Retinal pigment epithelial cell (primary cell): Measurements from ENCODE around the gene C1orf35.
"Not testable (repeated sequence)": the region's sequence is repeated elsewhere in the genome, so short reads cannot be mapped to it uniquely, and the experiment has no call there.

Experiments
- DNase-seq: peaks from one replicate; pipeline ENCODE4 v3.0.0-alpha.2; 2010; ENCODE audit warnings: low read depth
- H3K4me3 ChIP-seq: 2 replicates; pipeline ENCODE4 v1.5.1; 2011; ENCODE audit warnings: mild to moderate bottlenecking, low read length, control low read depth, moderate library complexity
- CTCF ChIP-seq: conservative IDR thresholded peaks from 2 replicates; pipeline ENCODE4 v1.5.1; 2011; ENCODE audit warnings: low read depth, low read length, control low read depth, inconsistent platforms

Gene C1orf35

GRCh38 chr1:228117335-228117734, 14.2 kb upstream of the C1orf35 start:
- H3K4me3 ChIP-seq = no peak overlapping the region
- DNase-seq = no peak
- TF ChIP-seq CTCF = no peak

GRCh38 chr1:228114827-228115226, 11.7 kb upstream of the C1orf35 start:
- no peak overlapping the region for H3K4me3 ChIP-seq
- no peak for DNase-seq
- TF ChIP-seq CTCF = no peak

- DNase-seq = no peak
- no peak overlapping the region for H3K4me3 ChIP-seq
- TF ChIP-seq CTCF = no peak
These were observed 9.5 kb upstream of the C1orf35 start for GRCh38 chr1:228112617-228113016.

DNA sequence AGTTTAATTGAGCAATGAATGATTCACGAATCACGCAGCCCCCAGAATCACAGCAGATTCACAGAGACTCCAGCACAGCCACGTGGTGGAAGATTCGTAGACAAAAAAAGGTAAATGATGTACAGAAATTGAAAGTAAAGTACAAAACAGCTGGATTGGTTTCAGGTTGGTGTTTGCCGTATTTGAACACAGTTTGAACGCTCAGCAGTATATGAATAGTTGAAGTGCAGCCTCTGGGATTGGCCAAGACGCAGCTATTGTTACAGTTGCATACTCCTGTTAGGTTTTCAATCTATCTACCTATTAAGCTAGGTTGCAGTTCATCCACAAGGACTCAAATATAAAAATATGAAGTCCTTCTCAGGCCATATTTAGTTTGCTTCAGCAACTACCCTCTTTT, 9.0 kb upstream of the C1orf35 start:
- DNase-seq = no peak
- TF ChIP-seq CTCF = no peak
- H3K4me3 ChIP-seq = no peak overlapping the region

GRCh38 chr1:228111315-228111714, 8.2 kb upstream of the C1orf35 start:
- not testable (repeated sequence) for H3K4me3 ChIP-seq, DNase-seq

DNA sequence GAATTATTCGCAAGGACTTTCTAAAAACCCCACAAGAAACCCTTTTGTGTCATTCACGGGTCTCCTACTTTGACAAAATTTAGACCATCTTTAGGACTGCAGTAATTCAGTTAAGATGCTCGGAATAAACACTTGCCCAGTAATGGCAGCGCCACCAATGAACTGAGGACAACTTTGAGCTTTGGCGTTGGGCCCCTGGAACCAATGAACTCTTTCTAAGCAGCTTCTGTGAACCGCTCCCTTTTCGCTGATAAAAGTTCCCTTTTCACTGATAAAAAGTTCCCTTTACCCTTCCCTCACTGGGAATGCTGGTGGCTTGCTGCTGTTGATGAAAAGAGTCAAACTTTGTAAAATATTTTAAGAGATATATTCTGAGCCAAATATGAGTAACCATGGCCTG, 7.4 kb upstream of the C1orf35 start:
- H3K4me3 ChIP-seq = no peak overlapping the region
- no peak for DNase-seq
- no peak for TF ChIP-seq CTCF

DNA sequence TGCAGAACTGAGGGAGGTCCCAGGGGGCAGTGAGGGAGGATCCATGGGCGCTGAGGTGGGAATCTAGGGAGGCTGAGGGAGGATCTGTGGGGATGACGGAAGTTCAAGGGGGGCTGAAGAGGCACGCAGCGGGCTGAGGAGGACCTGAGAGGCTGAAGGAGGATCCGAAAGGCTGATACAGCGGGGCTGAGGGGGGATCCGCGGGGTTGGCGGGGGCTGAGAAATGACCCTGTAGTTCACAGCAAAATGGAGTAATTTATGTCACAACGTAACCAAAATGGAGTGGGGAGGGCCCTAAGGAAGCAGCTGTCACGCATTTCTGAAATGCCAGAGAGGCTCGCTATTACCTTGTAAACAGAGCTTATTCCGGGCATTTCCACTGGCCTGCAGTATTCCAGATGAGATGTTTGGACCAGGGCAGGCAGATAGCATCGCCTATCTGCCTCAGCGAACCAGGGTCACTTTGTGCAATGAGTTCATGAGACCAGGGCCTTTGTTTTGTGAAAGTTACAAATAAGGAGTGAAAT, 6.9 kb upstream of the C1orf35 start:
- TF ChIP-seq CTCF = no peak
- DNase-seq = no peak
- H3K4me3 ChIP-seq = peak overlapping the region; percentile 96
